Suprapubic skin (tissue), 3 donors: ENCODE results near the gene PPIE.

Experiments
- CTCF ChIP-seq, 2 donors: fragments of 200-600 bp in 1 of 2; fragments of 450-650 bp in 1 of 2; sonication (generic) in 1 of 2; IDR thresholded peaks; one replicate each; pipeline ENCODE4 v1.5.1; 2016 to 2019; ENCODE audit warnings: antibody characterized with exemption in 2 of 2, mild to moderate bottlenecking in 1 of 2, moderate library complexity in 1 of 2
- POLR2AphosphoS5 ChIP-seq, 3 donors: sonication (generic); formaldehyde crosslinking; IDR thresholded peaks; one replicate each; pipeline ENCODE4 v1.6.1; 2017; ENCODE audit warnings: antibody characterized with exemption in 3 of 3

- no peak for TF ChIP-seq CTCF (IDR thresholded peaks at IDR 0.05)
- TF ChIP-seq POLR2AphosphoS5 (IDR thresholded peaks at IDR 0.05): no peak
Observed at GRCh38 chr1:39729030-39729429, 9.7 kb upstream of the PPIE start.
